Middle frontal gyrus (tissue), 1 donor: ENCODE results near the gene MAP3K7CL.

Experiments
- DNase-seq: peaks from one replicate; pipeline ENCODE4 v3.0.0-alpha.2; 2015; ENCODE audit warnings: low spot score; ENCODE audit errors: extremely low spot score

The MAP3K7CL gene

DNA sequence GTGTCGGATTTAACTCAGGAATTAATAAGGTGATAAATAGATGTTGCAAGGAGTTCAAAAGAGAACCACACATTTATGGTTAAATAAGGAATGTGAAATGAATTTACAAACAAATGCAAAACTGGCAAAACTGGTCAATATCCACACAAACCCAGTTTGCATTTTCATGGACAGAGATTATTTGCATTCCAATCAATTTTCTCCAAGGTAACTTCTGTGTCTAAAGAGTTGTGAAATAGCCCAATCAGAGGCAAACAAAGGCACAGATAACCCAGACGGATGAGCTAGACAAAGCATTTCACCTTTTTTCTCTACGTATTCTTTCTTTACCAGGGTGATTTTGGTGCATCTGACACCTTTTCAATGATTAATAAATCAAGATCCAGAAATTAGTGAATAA lies 63.9 kb downstream of the MAP3K7CL start:
- no peak for DNase-seq

DNA sequence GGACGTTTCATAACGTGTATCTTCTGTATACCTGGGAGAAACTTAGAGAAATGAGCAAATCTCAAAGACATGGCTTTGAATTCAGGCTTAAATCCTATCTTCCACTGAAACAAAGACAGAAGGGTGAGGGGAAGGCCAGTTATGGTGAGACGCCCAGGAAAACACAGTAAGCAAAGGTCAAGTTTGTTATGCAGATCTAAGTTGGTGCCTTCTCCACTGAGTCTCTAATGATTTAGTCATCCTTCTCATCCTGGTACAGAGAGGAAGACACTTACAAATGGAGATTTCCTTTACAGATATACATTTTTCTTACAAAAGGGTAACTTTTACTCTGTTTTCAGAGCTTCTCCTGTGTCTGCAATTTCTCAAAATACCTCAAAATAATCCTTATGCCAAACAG lies 64.4 kb downstream of the MAP3K7CL start:
- DNase-seq = no peak

DNA sequence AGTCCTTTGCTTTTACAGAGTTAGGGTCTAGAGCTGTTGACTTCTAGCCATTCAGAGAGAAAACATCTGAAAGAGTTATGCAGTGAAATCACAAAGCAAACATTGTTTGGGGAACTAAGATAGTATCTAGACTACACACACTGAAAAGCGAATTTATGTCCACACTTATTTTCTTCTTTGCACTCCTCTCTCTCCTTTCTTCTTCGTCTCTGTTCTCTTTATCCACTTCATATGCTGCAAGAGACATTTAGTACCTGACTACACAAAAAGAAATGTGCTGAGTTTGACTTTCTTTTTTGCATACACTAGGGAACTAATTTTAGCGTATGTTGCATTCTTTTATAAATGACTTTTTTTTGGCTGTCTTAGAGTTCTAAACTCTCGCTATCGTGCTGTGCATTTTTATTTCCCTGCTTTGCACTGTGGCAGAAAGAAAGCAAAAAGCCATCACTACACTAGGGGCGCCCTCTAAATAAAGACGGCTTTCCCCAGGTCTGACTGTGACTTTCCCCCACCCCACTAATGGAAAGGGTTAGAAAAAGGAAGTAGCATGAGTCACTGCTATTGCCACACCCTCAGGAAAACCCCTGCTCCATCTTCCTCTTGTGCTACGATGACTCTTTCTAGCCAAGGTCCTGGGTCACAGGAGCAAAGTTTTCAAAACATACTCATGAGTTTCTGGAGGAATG lies 65.7 kb downstream of the MAP3K7CL start:
- no peak for DNase-seq

DNA sequence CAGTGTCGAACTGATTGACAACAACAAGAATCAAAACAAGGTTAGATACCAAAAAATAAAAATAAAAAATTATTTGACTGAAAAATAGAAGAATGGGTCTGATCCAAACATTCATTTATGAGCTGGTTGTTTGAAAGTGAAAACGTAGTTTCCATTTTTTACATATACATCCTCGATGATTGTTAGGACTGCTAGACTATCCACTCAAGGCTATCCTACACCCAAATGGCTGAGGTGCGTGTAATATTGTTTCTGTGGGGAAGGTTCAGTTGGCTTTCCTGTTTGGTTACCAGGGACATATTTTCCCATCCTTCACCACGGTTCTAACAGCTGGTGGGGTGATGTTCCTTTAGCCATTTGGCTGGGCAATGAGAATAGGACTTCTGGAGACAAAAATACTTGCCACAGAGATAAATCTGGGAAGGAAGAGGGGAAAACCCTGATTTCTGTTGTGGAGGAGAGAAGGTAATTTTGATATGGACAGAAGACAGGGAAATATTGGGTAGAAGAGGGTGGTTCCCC lies 66.3 kb downstream of the MAP3K7CL start:
- DNase-seq = no peak

DNA sequence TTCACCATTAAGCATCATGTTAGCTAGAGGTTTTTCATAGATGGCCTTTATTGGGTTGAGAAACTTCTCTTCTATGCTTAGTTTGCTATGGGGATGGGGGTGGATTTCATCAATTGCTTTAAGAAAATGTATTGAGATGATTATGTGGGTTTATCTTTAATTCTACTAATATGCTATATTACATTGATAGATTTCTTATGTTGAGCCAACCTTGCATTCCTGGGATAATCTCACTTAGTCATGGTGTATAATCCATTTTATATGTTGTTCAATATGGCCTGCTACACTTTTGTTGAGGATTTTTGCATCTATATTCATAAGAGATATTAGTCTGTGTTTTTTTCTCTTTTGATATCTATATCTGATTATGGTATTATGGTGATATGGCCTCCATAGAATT lies 70.7 kb downstream of the MAP3K7CL start:
- no peak for DNase-seq

DNA sequence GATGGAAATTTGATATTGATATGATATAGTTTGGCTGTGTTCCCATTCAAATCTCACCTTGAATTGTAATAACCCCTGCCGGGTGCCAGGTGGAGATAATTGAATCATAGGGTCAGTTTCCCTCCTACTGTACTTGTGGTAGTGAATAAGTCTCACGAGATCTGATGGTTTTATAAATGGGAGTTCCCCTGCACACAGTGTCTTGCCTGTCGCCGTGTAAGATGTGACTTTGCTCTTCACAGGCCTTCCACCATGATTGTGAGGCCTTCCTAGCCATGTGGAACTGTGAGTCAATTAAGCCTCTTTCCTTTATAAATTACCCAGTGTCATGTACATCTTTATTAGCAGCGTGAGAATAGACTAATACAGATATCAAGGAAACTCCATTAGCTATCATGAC lies 74.6 kb downstream of the MAP3K7CL start:
- no peak for DNase-seq

DNA sequence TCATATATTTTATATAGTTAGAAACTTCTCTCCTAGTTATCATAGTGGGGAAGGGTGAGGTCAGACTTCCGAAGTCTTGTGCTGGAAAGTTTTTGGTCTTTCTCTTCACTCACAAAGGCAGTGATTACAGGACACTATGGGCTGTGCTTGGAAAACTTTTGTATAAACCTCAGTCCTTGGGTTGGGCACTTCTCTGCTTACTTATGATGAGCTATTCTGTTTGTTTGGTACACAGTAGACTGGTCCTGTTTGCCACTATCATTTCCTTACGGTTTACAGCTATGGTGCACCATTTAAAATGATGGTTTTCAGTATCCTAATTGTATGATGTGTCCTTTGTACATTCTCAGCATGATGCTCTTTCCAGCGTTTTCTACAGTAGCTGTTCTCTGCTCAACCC lies 75.5 kb downstream of the MAP3K7CL start:
- DNase-seq = no peak

DNA sequence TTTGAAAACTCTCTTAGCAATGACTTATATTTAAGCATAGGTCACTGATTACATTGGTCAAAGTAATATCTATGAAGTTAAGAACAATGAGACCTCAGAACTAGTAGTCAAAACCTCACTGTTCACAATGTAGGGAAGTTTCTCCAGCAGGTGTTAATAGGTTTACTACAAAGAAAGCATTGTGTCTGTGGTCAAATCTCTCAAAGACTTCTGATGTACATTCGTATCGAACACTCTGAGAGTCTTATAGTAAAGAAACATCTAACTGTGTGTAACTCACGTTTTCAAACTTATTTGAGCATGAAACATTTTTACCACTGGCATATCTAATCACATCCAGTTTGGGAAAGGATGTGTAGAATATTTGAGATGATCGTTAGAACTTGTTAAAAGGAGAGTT lies 76.0 kb downstream of the MAP3K7CL start:
- no peak for DNase-seq

DNA sequence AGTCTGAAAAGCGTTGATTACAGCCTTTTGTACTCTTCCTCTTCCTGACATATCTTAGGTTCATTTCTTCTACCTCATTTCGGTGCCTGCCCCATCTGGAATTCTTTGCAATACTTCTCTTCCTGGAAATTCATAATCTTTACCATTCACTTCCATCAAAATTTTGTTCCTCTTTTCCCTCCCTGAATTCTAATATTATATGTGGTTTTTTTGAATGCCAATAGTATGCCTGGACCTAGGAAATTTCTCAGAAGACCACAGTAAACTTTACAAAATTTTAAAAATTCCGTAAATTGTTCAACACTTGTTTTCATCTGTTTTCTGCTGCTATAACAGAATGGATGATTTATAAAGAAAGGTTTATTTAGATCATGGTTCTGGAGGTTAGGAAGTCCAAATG lies 76.8 kb downstream of the MAP3K7CL start:
- no peak for DNase-seq

DNA sequence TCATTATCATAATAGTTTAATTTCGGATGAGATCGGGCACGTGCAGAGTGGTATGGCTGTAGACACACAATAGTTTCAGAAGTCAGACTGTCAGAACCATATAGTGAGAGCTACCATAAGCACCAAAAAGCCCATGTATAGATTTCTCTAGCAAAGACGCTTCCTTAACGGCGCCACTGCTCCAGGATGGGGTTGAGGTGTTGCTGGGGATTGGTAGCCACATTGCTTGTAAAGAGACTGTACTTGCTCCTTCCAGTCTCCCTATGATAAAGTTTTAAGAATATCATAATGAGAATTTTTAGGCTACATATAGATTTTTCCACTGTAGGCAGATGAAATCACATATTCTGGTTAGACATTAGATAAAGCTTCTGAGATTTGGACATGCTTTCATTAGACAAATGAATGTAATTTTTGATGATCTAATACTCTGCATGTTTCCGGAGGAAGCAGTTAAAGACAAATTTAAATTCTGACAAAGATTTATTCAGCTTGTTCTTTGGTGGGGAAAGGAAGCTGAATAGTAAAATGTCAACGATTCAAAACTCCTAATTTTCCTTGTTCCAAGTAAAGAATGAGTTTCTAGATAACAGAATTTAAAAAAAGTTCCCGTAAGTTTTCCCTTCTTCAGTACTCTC lies 77.7 kb downstream of the MAP3K7CL start:
- DNase-seq = no peak

DNA sequence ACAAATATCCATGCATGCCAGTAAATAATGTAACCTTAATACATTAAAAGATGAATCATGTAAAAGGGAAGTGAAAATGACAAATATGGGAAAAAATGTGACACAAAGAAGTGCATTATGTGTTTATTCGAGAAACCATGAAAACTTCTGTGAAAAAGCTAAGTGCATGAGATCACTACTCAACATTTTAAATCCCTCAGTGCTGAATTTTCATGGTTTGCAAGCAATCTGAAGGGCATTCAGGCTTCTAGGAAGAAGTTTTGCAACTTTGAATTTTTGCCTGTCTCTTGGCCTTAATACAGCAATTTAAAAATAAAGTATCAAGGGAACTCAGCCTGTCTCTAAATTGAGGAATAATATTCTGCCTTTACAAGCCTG lies 78.2 kb downstream of the MAP3K7CL start:
- no peak for DNase-seq

DNA sequence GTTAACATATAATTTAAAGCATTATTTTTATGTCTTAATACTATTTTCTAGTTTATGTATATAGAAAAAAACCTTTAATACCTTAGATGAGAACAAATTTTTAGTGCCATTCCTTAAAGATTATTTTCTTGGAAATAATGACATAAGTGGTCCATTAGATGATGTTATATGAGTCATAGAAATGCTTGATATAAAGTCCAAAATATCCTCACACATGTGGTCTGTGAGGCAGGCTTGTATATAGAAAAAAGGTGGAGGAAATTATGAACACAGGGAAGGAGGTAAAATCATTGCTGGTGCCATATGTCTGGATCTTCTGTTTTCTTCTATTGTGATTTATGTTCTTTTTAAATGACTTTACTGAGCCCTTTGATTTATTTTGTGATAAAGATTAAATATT lies 79.3 kb downstream of the MAP3K7CL start:
- DNase-seq = no peak

DNA sequence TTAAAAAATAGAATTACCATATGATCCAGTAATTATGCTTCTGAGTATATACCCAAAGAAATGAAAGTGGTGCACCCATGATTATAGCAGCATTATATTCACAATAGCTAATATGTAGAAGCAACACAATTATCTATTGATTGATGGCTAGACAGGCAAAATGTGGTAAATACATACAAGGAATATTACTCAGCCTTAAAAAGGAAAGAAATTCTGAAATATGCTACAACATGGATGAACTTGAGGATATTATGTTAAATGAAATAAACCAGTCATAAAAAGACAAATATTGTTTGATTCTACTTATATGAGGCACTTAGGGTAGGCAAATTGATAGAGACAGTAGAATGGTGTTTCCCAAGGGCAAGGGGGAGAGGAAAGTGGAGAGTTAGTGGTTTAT lies 80.8 kb downstream of the MAP3K7CL start:
- no peak for DNase-seq

DNA sequence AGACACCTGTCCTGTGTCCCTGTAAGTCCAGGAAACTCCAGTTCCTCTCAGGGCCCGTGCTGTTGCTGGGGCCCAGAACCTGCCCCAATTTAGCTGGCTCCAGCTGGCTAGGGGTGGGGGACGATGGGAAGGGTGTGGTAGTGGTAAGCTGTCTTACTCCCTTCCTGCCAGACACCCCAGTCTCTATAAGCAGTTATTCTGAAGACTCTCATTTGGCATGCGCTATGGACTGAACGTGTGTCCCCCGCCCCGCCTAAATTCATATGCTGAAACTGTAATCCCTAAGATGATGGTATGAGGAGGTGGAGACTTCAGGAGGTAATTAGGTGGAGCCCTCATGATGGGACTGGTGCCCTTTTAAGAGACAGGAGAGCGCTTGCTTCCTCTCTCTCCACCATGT lies 82.0 kb downstream of the MAP3K7CL start:
- no peak for DNase-seq

DNA sequence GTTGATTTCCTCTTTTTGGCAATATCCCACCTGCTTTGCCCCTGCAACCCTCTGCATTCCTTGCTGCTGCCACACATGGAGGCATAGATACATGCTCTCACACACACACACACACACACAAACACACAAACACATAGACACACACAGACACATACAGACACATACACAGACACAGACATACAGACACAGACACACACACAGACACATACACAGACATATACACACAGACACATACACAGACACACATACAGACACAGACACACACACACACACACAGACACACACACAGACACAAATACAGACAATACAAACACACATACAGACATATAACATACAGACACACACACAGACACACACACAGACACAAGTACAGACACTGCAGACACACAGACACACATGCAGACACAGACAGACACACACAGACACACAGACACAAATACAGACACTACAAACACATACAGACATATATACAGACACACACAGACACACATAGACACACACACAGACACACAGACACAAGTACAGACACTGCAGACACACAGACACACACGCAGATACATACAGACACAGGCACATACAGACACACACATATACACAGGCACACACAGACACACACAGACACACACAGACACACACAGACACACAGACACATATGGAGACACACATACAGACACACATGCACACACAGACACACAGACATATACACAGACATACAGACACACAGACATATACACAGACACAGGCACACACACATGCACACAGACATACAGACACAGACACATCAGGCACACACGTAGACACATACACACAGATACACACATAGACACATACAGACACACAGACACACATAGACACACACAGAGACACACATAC lies 83.3 kb downstream of the MAP3K7CL start:
- no peak for DNase-seq

DNA sequence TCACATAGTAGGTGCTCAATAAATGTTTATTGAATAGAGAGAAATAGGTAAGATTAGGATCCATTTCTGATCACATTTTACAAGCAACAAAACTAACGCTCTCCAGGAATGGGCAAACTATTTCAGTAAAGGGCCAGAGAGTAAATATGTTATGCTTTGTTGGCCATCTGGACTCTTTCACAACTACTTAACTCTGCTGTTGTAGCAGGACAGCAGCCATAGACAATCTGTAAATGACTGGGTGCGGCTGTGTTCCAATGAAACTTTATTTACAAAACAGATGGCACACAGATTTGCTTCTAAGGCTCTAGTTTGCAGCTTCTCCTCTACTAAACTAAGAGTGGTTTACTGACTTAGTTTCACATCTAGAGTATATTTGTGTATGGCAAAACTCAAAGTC lies 85.3 kb downstream of the MAP3K7CL start:
- no peak for DNase-seq

DNA sequence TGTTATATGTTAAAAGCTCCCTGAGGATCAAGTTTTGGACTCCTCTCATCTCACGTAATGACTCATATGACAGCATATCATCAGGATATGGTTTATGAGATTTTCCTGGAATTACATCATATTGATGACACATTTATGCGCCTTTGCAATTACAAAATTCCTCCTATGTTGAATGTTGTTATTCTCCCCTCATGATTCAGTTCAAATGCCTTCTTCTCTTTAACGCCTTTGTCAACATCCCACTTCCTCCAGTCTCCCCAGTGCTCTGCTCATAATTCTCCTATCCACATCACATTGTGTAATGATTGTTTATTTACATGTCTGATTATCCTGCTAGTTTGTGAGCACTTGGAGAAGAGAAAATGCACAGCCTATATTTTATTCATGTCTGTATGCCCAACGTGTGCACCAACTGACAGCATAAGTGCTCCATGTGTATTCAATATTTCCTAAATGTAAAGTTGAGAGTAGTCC lies 87.4 kb downstream of the MAP3K7CL start:
- no peak for DNase-seq

DNA sequence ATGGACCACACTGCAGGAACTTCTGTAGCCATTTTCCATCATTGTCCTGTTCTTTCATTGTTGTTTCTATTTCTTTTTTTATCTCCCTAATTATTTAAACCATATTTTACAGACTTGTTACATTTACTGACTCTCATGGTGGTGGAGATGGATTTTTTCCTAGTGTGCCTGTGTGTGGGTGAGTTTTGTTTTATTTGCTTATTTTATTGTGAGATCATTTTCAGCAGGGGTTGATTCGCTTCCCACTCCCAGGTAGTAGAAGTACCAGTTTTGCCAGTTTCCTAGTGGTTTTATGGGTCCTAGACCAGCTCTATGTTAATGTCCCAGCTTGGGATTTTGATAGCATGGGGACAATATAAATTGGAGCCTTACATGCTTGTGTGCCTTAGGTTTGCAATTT lies 88.3 kb downstream of the MAP3K7CL start:
- no peak for DNase-seq

DNA sequence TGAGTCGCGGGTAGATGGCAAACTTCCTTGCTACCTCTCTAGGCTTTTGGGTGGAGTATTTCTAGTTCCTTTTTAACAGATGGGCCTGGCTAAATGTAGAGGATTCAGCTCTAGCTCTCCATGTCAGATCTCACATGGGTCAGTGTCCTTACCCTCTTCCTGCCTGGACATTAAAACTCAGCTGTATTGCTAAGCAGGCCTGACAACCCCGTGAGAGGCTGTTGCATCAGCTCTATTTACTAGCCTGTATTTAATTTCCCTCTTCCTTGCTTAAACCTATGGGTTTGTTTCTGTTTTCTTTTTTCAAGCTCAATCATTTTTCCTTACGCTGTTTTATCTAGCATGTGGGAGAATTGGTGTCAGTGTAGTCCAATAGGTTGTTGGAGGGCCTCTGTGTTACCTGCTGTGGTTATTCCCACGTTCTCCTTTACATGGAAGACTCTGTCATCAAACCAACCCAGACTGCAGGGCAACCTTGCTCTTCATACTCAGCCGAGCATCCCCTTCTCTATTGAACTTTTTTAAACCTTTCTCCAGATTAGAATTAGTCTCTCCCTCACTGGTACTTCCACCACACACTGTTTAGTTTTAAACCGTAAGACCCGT lies 88.8 kb downstream of the MAP3K7CL start:
- no peak for DNase-seq

DNA sequence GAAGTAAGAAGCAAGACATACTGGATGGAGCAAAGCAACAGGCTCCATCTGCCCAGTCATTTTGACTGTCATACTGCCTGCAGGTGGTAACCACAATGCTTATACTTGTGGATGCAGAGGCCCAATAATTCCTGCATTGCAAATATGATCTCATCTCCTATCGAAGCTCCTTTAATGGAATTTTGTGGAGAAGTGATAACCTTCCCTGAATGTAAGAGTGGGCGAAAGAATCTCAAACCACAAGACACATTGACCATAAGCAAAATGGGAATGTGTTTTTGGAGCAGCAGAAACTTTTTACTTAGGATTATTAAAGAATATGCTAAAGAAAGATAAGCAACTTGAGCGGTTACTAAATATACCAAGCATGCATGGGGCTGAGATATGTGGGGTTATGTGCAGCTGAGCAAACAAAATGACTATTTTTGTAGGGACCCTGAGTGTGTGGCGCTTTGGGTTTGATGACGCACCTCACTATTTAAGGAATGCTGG lies 90.9 kb downstream of the MAP3K7CL start:
- no peak for DNase-seq

DNA sequence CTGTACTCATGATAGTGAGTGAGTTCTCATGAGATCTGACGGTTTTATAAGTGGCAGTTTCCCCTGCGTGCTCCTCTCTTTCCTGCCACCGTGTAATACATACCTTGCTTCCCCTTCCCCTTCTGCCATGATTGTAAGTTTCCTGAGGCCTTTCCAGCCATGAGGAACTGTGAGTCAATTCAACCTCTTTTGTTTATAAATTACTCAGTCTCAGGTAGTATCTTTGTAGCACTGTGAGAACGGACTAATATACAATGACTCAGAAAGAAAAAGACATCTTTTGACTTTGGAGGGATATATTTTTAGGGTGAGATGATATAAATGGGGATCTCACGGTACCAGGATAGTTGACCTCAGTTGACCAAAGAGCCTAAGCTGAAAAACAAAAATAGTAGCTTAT lies 93.6 kb downstream of the MAP3K7CL start:
- no peak for DNase-seq
